Fibroblast of upper back skin (primary cell): ENCODE data around the gene RBM41.

Experiments used
- DNase-seq: peaks from one replicate; pipeline ENCODE4 v3.0.0-alpha.2; 2013

Gene RBM41

GRCh38 chrX:107025545-107025944, 93.1 kb downstream of the RBM41 start:
- DNase-seq, result peak; percentile 10

GRCh38 chrX:107014936-107015335, 103.7 kb downstream of the RBM41 start:
- DNase-seq, result no peak
